GM06990 (cell line): ENCODE measurements around the gene LPGAT1.

Source experiments
- DNase-seq: peaks from one replicate; pipeline ENCODE4 v3.0.0-alpha.2; 2011; ENCODE audit not compliant: insufficient read length; ENCODE audit errors: extremely low read depth
- H3K27me3 ChIP-seq: replicated peaks from 2 replicates; pipeline ENCODE4 v1.6.0; 2011; ENCODE audit warnings: low read length; ENCODE audit not compliant: control insufficient read depth, insufficient read depth
- H3K36me3 ChIP-seq: 2 replicates; pipeline ENCODE4 v1.5.1; 2011; ENCODE audit warnings: low read length; ENCODE audit not compliant: control insufficient read depth, insufficient read depth
- H3K4me3 ChIP-seq: replicated peaks from 2 replicates; pipeline ENCODE4 v1.5.1; 2011; ENCODE audit warnings: low read depth, mild to moderate bottlenecking, control low read depth, low read length
- CTCF ChIP-seq: IDR thresholded peaks from 2 replicates; pipeline ENCODE4 v1.5.1; 2011; ENCODE audit warnings: low read length, control low read depth, mild to moderate bottlenecking, inconsistent platforms; ENCODE audit not compliant: insufficient read depth, poor library complexity, severe bottlenecking

The LPGAT1 gene

DNA sequence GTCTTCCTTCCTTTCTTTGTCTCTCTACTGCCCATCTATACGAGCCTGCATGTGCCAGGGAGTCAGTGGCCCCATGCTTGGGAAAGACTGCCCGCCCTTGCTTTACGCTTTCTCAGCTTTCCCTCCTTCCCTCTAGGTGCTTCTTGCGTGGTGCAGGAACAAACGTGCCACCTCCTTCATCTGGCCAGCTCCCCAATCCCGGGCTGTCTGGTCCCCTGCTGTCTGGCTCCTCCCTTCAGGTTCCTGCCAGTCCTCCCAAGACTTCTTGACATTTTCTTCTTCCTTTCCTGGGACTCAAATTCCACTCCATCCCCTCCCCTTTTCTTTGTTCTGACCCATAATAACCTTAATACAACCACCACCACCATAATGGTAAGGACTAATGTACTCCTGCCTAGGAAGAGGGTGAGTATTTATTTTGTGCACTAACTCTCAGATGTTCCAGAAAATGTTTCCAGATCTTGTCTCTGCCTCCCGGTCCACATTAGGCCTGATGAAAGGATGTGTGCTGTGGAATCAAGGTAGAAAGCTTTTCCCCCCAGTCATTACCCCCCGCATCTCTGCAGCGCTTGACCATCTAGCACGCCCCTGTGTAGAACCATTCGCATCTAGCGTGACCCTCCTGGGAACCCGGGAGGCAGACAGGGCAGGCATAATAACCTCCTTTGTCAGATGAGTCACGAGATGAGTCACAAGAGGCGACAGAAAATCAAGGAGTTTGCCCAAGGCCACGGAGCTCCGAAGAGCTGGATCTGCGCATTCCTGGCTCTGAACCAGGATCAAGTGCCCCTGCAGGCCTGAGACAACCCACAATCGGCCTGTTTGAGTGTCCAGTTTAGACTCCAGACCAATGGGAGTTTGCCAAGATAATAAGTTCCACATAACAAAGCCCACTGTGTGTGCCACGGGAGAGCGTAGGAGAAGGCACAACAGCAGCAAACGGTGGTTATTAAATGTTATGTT is 95.1 kb downstream of the LPGAT1 start:
- no peak for DNase-seq
- no peak for TF ChIP-seq CTCF
- Histone ChIP-seq H3K36me3 (no peaks in the 10 kb centered on the region), H3K4me3 (no peak overlapping the region), H3K27me3 (no peaks in the 10 kb centered on the region)

DNA sequence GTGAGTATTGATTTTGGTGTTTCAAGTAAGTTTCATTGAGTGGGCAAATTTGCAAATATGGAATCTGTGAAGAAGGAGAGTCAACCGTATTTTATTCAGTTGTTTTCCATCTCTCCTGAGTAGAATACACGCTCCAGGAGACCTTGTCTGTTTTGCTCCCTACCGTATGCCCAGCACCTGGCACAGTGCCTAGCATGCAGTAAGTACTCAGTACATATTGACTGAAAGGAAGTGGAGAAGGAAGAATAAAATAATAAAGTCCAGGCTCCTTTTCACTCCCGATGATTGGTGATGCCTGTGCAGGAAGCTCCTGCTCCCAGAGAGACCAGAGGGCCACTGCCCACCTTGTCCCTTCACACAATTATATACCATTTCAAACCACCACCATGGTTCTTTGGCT is 95.8 kb downstream of the LPGAT1 start:
- no peaks in the 10 kb centered on the region for H3K36me3 ChIP-seq
- no peaks in the 10 kb centered on the region for H3K27me3 ChIP-seq
- no peak overlapping the region for H3K4me3 ChIP-seq
- DNase-seq, result no peak
- no peak for TF ChIP-seq CTCF

DNA sequence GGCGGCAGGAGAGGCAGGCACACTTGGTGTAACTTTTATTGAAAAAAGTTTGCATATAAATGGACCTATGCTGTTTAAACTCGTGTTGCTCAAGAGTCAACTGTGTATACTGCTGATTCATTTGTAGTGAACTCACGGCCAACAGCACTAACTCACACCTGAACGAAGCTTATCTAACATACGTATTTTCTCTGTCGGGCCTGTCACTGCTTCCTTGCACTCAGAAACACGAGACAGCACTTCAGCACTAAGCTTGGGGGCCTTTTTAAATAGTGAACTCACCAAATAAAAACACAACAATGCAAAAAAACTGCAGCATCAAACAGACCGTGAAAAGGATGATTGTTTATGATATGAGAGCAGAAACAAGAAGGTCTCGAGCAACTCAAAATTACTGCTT is 96.2 kb downstream of the LPGAT1 start:
- Histone ChIP-seq H3K36me3 (no peaks in the 10 kb centered on the region), H3K27me3 (no peaks in the 10 kb centered on the region), H3K4me3 (no peak overlapping the region)
- TF ChIP-seq CTCF, result no peak
- no peak for DNase-seq

GRCh38 chr1:211732293-211732980 is 98.1 kb downstream of the LPGAT1 start:
- H3K27me3 ChIP-seq, result no peaks in the 10 kb centered on the region
- TF ChIP-seq CTCF, result no peak
- H3K36me3 ChIP-seq, result no peaks in the 10 kb centered on the region
- DNase-seq, result no peak
- H3K4me3 ChIP-seq, result no peak overlapping the region

DNA sequence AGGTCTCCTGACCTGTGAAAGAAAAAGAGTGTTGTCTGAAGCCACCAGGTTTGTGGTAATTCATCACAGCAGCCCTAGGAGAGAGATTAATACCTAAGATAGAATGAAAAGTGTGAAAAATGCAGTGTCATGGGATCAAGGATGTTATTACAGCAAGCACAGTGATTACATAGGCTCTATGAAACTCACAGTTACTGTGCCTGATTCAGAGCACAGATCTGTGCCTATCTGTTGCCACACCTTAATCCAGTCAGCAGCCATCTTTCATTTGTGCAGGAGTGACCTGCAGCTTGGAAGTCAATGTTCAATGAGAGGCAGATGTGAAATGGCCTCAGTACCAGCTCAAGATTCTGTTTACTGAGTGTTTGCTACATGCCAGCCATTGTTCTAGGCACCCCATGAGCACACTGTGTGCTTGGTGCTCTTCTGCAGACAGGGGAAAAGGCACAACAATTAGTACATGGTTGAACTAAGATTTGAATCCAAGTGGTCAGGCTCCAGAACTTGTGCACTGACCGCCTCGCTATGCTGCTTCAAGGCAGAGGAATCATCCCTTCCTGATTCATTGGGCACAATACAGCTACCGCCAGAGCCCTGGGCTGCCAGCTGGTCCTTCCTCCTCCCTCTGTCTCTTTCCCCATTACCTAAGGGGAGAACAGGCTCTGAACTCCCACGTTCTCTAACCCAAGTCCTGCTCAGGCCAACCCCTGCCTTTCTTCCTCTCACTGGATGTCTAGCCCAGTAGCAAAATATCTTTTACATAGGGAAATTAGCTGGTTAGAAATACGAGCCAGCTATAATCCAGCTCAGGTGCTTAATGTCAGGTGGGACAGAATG is 98.9 kb downstream of the LPGAT1 start:
- TF ChIP-seq CTCF, result no peak
- no peak overlapping the region for H3K4me3 ChIP-seq
- DNase-seq, result no peak
- no peaks in the 10 kb centered on the region for H3K36me3 ChIP-seq
- no peaks in the 10 kb centered on the region for H3K27me3 ChIP-seq
